ENCODE data around the gene SLC37A4. TPM values are rescaled to one million over a fixed set of nuclear protein-coding genes. Genes with fewer than 3 reads are reported as not detected.

Gene SLC37A4
- total RNA-seq (2021) = 48.6 to 57.0 TPM (median 54.5 TPM) in 3 replicates
- Bru-seq, nascent RNA = percentile 82 among the genes with signal in this experiment
- long read RNA-seq, experiment 1, transcript SLC37A4-208 (6 exons, 2,626 nt) = minor isoform, 14 of 213 reads
- long read RNA-seq, experiment 1, transcript SLC37A4-210 (9 exons, 2,040 nt) = major isoform, 46 of 213 reads
- long read RNA-seq, experiment 1, partial matches to known transcripts = 75 of 213 reads
- long read RNA-seq, experiment 1, other reads (novel, unspliced or antisense) = 74 of 213 reads
- long read RNA-seq, experiment 2, full-length matches to known transcripts = 9 of 68 reads
- long read RNA-seq, experiment 2, partial matches to known transcripts = 49 of 68 reads
- long read RNA-seq, experiment 2, other reads (novel, unspliced or antisense) = 10 of 68 reads
- long read RNA-seq, experiment 3, transcript SLC37A4-210 (9 exons, 2,040 nt) = major isoform, 38 of 70 reads
- long read RNA-seq, experiment 3, partial matches to known transcripts = 17 of 70 reads
- long read RNA-seq, experiment 3, other reads (novel, unspliced or antisense) = 13 of 70 reads

GRCh38 chr11:119030329-119031047, at the start of gene SLC37A4:
TSS of gene SLC37A4 (minus strand) at chr11:119030877.
- Mint-ChIP-seq H3K4me1 (peaks cover 19% of the 10 kb centered on the region), H3K27ac (peak within 1 kb of the TSS; percentile 64), H3K36me3 (peaks cover 22% of the 10 kb centered on the region), H3K9me3 (no peaks in the 10 kb centered on the region), H3K27me3 (ENCODE audit: low read depth) (no peaks in the 10 kb centered on the region), H3K4me3 (peak within 1 kb of the TSS; percentile 76)
- ChIA-PET CTCF (interaction anchor here (0.7 to 2.7 kb wide), 9 partner anchors 8 to 310 kb away, joined by 3 to 10 read pairs (median 3); partner anchors contain the start of genes CENATAC and DPAGT1), POLR2A (interaction anchor here (1.5 to 1.9 kb wide), 2 partner anchors 11 to 12 kb away, joined by 4 to 5 read pairs; partner anchors contain the start of genes RPS25 and TRAPPC4)
- peak; percentile 86 for ATAC-seq
- peak; percentile 100 for DNase-seq (ENCODE audit: low spot score)
- peak; percentile 97 for TF ChIP-seq MAX (CRISPR knock-in tag; IDR thresholded peaks at IDR 0.05)
- TF ChIP-seq ZSCAN18 (CRISPR knock-in tag; IDR thresholded peaks at IDR 0.05) = no peak
- no peak; the same call in 1 of the 2 replicates for TF ChIP-seq MYBL2 (CRISPR knock-in tag; IDR thresholded peaks at IDR 0.05)
- TF ChIP-seq USF2 (CRISPR knock-in tag; IDR thresholded peaks at IDR 0.05) = peak; percentile 66; the same call in 1 of the 2 replicates
- peak; percentile 74; the same call in 1 of the 2 replicates for TF ChIP-seq NFE2L1 (CRISPR knock-in tag; IDR thresholded peaks at IDR 0.05)
- TF ChIP-seq SMAD3 (CRISPR knock-in tag; IDR thresholded peaks at IDR 0.05; ENCODE audit: borderline replicate concordance) = no peak
- TF ChIP-seq E2F5 (CRISPR knock-in tag; IDR thresholded peaks at IDR 0.05) = 0 out of 2 replicates have a peak, but pooled peaks have one; percentile 5
- peak; percentile 93 for TF ChIP-seq ETV6 (CRISPR knock-in tag; IDR thresholded peaks at IDR 0.05)
- TF ChIP-seq FOXP1 (CRISPR knock-in tag; IDR thresholded peaks at IDR 0.05; ENCODE audit: borderline replicate concordance) = 0 out of 2 replicates have a peak, but pooled peaks have one; percentile 32
- TF ChIP-seq ERG (CRISPR knock-in tag; IDR thresholded peaks at IDR 0.05) = no peak
- TF ChIP-seq ZMAT4 (CRISPR knock-in tag; IDR thresholded peaks at IDR 0.05) = no peak
- no peak for TF ChIP-seq ZNF121 (CRISPR knock-in tag; IDR thresholded peaks at IDR 0.05)
- peak; percentile 26; the same call in 1 of the 2 replicates for TF ChIP-seq IRF1 (CRISPR knock-in tag; IDR thresholded peaks at IDR 0.05)
- 0 out of 2 replicates have a peak, but pooled peaks have one; percentile 20 for TF ChIP-seq GTF2I (CRISPR knock-in tag; conservative IDR thresholded peaks at IDR 0.05)
- TF ChIP-seq TEAD1 (CRISPR knock-in tag; IDR thresholded peaks at IDR 0.05) = peak; percentile 95; the same call in 1 of the 2 replicates
- peak; percentile 71; the same call in 1 of the 2 replicates for TF ChIP-seq CTCF (IDR thresholded peaks at IDR 0.05)
- TF ChIP-seq FOXK1 (CRISPR knock-in tag; IDR thresholded peaks at IDR 0.05) = peak; percentile 79
- peak; percentile 88 for TF ChIP-seq GABPB1 (CRISPR knock-in tag; IDR thresholded peaks at IDR 0.05)
- TF ChIP-seq USF1 (CRISPR knock-in tag; IDR thresholded peaks at IDR 0.05) = peak; percentile 75
- TF ChIP-seq SP1 (CRISPR knock-in tag; conservative IDR thresholded peaks at IDR 0.05) = peak; percentile 89
- TF ChIP-seq PRRX2 (CRISPR knock-in tag; IDR thresholded peaks at IDR 0.05) = no peak
- TF ChIP-seq MLX (CRISPR knock-in tag; IDR thresholded peaks at IDR 0.05) = no peak
- no peak for TF ChIP-seq TEAD4 (CRISPR knock-in tag; IDR thresholded peaks at IDR 0.05)
- no peak; the same call in 1 of the 2 replicates for TF ChIP-seq ZNF232 (CRISPR knock-in tag; IDR thresholded peaks at IDR 0.05)
